Activated CD8-positive, alpha-beta memory T cell treated with anti-CD3 and anti-CD28 coated beads, Interleukin-2, amount 50 U/mL, for 24 hours (primary cell): ENCODE results near the gene PDLIM7.

Experiments used
- DNase-seq: peaks from one replicate; pipeline ENCODE4 v3.0.0-alpha.2; 2020; ENCODE audit errors: extremely low read depth

PDLIM7 gene

GRCh38 chr5:177444106-177445051 is 53.0 kb downstream of the PDLIM7 start:
- no peak for DNase-seq

- DNase-seq, result no peak
These were observed 54.0 kb downstream of the PDLIM7 start for GRCh38 chr5:177443144-177443983.

DNA sequence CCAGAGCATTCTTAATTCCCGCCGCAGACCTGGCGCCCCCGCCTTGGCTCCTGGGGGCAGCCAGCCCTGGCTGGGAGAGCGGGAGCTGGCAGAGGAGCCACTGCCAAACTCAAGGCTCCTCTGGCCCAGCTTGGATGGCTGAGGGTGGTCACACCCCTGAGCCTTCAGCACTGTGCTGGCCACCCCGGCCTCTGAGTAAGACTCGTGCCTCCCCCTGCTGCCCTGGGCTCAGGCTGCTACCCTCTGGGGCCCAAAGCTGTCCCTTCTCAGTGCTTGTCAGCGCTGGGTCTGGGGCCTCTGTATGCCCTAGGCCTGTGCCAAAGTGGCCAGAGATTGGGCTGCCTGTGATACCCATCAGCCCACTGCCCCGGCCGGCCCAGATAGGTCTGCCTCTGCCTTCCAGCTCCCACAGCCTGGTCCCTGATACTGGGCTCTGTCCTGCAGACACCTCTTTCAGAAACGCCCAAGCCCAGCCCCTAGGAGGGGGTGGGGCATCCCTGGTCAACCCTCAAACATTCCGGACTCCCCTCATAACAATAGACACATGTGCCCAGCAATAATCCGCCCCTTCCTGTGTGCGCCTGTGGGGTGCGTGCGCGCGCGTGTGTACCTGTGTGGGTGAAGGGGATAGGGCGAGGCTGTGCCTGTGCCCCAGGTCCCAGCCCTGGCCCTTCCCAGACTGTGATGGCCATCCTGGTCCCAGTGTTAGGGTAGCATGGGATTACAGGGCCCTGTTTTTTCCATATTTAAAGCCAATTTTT is 55.2 kb downstream of the PDLIM7 start:
- DNase-seq, result no peak

DNA sequence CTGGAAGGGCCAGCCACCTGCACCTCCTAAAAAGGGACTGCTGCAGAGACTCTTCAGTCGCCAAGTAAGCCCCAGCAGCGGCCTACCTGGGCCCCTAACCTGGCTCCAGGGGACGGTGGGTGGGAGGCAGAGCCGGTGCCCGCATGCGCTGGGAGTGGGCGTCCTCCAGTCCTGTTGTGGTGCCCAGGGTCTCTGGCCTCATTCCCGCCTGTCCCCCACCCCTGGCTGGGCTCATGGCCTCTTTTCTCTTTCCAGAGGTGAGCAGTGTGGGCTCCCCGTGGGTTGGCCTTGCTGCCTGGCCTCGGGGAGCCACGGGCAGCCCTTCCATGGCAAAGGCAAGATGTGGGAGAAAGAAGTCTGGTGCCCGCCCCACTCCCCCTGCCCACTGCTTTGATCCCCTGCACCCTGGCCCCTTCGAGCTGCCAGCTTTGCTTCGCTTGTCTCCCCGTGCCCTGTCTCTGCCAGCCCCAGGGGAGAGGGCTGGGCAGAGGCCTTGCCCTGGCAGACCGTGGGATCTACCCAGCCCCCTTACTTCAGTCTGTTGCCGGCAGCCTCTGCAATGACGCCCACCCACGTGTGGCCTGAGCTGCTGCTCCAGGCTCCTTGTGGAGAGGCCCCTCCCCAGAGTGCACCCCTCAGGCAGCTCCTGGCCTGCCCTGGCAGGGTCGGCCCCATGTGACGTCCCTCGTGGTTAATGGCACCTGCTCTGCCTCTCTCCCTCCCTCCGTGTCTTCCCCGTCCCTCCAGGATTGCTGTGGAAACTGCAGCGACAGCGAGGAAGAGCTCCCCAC is 56.2 kb downstream of the PDLIM7 start:
- DNase-seq, result no peak

DNA sequence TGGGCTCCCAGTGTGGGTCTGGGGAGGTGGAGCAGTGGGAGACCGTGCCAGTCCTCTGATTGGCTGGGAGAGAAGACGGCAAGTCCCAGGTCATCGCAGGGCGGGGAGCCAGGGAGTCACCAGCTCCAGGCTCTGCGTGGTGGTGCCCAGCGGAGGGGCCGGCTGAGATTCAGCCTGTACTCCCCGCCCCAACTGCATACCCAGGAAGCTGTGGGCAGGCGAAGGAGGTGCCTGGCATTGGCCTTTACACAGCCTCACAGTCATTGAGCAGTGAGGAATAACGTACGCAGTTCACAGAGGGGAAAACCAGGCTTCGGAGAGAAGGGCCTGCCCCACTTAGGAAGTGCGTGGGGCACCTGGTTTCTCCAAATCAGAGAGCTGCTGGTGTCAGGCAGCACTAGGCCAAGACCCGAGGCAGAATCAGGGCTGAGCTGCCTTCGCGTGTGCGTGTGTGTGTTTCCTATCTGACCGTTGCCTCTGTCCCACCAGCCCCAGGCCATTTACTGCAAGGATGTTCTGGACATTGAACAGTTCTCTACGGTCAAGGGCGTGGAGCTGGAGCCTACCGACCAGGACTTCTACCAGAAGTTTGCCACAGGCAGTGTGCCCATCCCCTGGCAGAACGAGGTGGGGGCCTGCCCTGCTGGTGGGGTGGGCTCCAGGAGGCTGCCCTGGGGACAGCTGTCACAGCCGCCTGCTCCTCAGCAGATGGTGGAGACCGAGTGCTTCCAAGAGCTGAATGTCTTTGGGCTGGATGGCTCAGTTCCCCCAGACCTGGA is 57.0 kb downstream of the PDLIM7 start:
- DNase-seq, result no peak

- no peak for DNase-seq
These were observed 57.8 kb downstream of the PDLIM7 start for GRCh38 chr5:177439518-177440053.

GRCh38 chr5:177438468-177438867 is 58.9 kb downstream of the PDLIM7 start:
- no peak for DNase-seq

GRCh38 chr5:177437623-177438022 is 59.8 kb downstream of the PDLIM7 start:
- DNase-seq, result no peak

DNA sequence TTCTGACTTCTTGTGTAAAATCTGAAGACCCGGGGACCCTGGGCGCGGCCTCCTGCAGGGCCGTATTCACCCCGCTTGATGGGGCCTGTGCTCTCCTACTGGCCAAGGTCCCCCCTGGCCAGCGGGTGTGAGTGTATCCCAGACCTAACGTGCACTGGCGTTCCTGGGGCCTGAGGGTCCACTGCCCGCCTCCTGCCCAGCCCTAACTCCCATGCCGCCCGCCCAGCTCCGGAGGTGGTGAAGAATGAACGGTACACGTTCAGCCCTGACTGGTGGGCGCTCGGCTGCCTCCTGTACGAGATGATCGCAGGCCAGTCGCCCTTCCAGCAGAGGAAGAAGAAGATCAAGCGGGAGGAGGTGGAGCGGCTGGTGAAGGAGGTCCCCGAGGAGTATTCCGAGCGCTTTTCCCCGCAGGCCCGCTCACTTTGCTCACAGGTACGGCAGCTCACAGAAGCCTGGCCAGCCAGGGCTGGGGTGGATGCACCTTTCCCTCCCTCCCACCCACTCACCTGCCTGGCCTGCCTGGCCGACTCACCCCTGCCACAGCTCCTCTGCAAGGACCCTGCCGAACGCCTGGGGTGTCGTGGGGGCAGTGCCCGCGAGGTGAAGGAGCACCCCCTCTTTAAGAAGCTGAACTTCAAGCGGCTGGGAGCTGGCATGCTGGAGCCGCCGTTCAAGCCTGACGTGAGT is 61.4 kb downstream of the PDLIM7 start:
- no peak for DNase-seq

- no peak for DNase-seq
These were observed 62.3 kb downstream of the PDLIM7 start for GRCh38 chr5:177434942-177435738.

DNA sequence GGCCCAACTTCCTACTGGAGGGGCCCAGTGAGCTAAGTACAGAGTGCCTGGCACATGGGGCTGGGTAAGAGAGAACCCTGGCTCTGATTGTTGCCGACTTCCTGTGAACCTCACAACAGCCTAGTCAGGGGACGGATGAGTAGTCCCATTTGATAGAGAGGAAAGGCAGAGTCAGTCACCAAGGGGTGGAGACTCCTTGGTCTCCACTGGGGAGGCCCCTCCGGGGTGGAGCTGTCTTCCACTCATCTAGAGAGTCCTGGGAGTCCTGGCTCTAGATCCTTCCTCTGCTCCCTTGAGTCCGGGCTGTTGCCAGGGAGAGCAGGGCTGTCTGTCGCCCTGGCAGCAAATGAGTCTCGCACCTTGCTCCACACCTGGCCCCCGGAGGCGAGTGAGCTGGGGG is 63.0 kb downstream of the PDLIM7 start:
- DNase-seq, result no peak

- DNase-seq, result no peak
These were observed 63.7 kb downstream of the PDLIM7 start for GRCh38 chr5:177433658-177434217.
